GM18511 (cell line): ENCODE results near the gene TDP1.

Experiments
- ATAC-seq: cut with Tn5 transposase; IDR thresholded peaks from one replicate; pipeline ENCODE4 v1.9.1; 2021; ENCODE audit warnings: mild to moderate bottlenecking, moderate library complexity; ENCODE audit not compliant: unreplicated experiment

Gene TDP1

GRCh38 chr14:89936654-89937185, 19.0 kb upstream of the TDP1 start:
- no peak for ATAC-seq

- ATAC-seq, result no peak
Observed at GRCh38 chr14:89941830-89942377, 13.8 kb upstream of the TDP1 start.

DNA sequence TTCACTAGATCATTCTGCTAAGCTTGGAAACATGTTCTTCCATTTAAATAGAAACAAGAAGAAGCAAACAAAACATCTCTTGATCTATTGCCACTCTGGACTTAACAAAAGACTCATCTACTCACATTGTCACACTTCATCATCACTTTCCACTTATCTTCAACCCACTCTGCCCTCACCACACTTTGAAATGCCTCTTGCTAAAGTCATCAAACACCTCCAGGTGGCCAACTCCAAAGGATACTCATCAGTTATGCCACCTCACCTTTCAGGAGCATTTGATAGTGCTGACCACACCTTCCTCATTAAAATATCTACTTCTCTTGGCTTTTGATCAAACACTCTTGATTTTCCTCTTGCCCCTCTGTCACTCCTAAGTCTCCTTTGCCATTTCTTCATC, 8.4 kb upstream of the TDP1 start:
- ATAC-seq, result no peak

DNA sequence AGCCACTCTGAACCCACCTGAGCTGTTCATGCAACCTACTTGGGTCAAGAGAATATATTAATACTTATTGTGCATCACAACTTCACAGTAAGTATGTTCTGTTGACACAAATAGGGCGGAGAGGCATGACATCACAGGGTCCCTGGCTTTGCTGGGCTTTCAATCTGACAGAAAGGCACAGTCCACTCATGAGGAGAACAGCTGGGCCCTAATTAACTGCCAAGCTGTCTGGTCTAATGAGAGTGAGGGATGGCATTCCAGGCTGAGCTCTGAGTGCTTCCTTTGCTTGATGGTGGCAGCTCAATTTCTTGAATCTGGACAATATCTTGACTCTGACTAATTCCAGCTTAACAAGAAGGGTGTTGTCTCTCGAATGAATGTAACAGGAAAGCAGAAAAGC, 3.2 kb upstream of the TDP1 start:
- no peak for ATAC-seq

GRCh38 chr14:89953602-89954001, 2.1 kb upstream of the TDP1 start:
- no peak for ATAC-seq

GRCh38 chr14:89954070-89955021, 1.4 kb upstream of the TDP1 start, which contains the start of gene EFCAB11:
Gene EFCAB11, minus strand, starts transcription at chr14:89954730. Its CDS starts 70 bp downstream, at chr14:89954660.
- ATAC-seq, result peak; percentile 83

DNA sequence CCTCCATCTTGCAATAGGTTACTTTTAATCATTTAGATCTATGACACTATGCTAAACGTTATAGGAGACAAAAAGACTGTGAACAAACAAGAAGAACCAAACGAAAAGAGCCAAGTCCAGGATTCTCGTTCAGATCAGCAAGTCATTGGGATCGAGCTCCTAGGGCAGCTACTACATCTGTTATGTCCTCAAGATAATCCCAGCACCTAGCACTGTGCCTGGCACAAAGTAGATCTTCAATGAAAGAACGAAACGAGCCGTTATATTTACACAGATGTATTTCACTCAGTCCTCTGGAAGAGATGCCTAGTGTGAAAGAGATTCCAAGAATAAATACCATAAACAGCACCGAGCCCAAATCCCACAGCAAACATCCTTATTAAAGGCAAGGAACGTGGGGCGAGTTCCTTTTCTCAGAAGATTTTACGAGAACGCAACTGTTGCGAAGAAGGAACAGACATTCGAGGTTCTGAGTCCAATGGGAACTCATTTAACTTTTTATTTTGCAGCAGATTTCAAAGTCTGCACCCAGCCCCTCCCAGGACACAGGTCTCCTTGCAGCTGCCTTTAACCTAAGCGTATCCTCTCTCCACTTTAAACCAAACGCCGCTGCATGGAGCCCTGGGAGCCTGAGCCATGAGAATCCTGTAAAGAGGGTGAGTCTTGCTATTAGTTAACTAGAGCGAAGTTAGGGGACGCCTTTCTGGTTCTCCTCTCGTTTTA, 544 bp upstream of the TDP1 start:
- peak; percentile 28 for ATAC-seq

GRCh38 chr14:89956661-89957009, 908 bp downstream of the TDP1 start:
- no peak for ATAC-seq

- no peak for ATAC-seq
Observed at GRCh38 chr14:89957376-89957775, 1.6 kb downstream of the TDP1 start.

GRCh38 chr14:89957791-89958190, 2.1 kb downstream of the TDP1 start:
- ATAC-seq, result no peak

- ATAC-seq, result no peak
Observed at GRCh38 chr14:89958966-89959365, 3.2 kb downstream of the TDP1 start.

GRCh38 chr14:89959853-89960445, 4.2 kb downstream of the TDP1 start:
- no peak for ATAC-seq

DNA sequence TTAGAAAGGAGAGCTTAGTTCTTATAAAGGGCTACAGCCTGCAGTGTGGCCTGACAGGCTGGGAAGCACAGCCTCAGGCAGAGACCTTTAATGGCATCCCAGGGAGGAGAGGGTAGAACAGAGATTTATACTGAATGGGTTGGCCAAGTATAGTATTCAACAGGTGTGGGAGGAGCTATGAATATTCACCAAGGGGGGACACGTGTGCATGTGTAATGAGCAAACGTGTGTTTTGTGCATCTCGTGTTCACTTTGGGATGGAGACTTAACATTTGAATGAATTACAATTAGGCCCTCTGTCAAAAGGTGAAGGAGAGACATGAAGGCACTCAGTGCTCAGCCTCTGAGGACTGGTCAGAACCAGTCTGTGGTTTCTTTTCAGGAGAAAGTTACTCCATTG, 5.2 kb downstream of the TDP1 start:
- no peak for ATAC-seq

- ATAC-seq, result no peak
Observed at GRCh38 chr14:89963288-89963978, 7.7 kb downstream of the TDP1 start.

GRCh38 chr14:89965839-89966238, 10.1 kb downstream of the TDP1 start:
- ATAC-seq, result no peak

- ATAC-seq, result no peak
Observed at GRCh38 chr14:89973234-89973823, 17.6 kb downstream of the TDP1 start.

- ATAC-seq, result no peak
Observed at GRCh38 chr14:89977668-89978067, 21.9 kb downstream of the TDP1 start.

DNA sequence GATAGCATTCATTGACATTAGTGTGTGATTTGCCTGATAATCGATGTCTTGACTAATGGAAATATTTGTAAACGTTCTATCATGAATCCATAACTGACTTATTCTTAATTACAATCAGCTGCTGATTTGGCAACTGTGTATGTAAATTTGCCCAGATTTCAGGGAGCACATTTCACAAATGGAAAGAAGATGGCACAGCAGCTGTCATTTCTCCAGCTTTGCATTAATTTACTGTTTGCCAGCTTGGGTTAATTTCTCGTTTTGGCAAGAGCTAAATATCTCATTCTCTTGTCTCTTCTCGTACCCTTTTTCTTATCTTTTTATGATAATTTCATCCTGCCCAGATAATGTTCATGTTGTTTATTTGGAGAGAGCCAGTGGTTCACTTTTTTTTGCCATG, 22.9 kb downstream of the TDP1 start:
- ATAC-seq, result no peak

DNA sequence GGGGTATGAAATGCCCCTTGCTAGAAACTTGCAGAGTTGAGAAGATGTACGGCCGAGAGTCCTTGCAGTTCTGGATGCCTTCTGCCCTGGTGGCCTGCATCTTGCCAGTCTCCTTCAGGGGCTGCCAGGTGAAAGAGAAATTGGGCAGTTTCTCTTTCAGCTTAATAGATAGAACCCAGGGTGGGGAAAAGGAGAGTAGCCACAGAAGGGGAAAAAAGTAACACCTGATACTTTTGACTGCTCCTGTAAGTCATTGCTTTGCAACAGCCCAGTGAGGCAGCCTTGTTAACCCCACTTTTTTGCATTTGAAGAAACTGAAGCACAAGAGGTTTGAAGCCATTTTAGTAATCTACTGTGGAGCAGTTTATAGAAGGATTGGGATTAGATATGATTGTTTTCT, 27.6 kb downstream of the TDP1 start:
- peak; percentile 56 for ATAC-seq
